Gastroesophageal sphincter (tissue), 4 donors: ENCODE results near the gene OTOS. TPM values are rescaled to one million over a fixed set of nuclear protein-coding genes. Genes with fewer than 3 reads are reported as not detected.

Source experiments
- ATAC-seq: fragments of 150-250 bp; one replicate; pipeline ENCODE4 v1.9.1; 2016; ENCODE audit warnings: mild to moderate bottlenecking, moderate library complexity
- H3K27ac ChIP-seq, 4 donors: fragments of 200-600 bp; sonication (generic) in 3 of 4; 1 replicate in 3 of 4; 2 replicates in 1 of 4; pipeline ENCODE4 v1.5.1; 2016 to 2019
- H3K27me3 ChIP-seq: fragments of 200-600 bp; sonication (generic); one replicate; pipeline ENCODE4 v1.5.1; 2019
- H3K36me3 ChIP-seq, 2 donors: fragments of 200-600 bp; sonication (generic); one replicate each; pipeline ENCODE4 v1.5.1; 2019; ENCODE audit warnings: control low read depth in 1 of 2
- H3K4me1 ChIP-seq, 3 donors: fragments of 200-600 bp; sonication (generic); 1 replicate in 2 of 3; 2 replicates in 1 of 3; pipeline ENCODE4 v1.5.1; 2016 to 2019; ENCODE audit warnings: control low read depth in 2 of 3
- H3K4me3 ChIP-seq, 2 donors: fragments of 200-600 bp; sonication (generic); one replicate each; pipeline ENCODE4 v1.5.1; 2019; ENCODE audit warnings: mild to moderate bottlenecking in 1 of 2, moderate library complexity in 1 of 2
- H3K9me3 ChIP-seq, 3 donors: fragments of 200-600 bp; sonication (generic); one replicate each; pipeline ENCODE4 v1.5.1; 2017 to 2019; ENCODE audit warnings: control low read depth in 2 of 3
- EP300 ChIP-seq: sonication (generic); formaldehyde crosslinking; IDR thresholded peaks from one replicate; pipeline ENCODE4 v1.6.1; 2017; ENCODE audit warnings: antibody characterized with exemption, mild to moderate bottlenecking
- POLR2A ChIP-seq, 2 donors: fragments of 450-650 bp; IDR thresholded peaks; one replicate each; pipeline ENCODE4 v1.6.1; 2017; ENCODE audit warnings: antibody characterized with exemption in 2 of 2, mild to moderate bottlenecking in 2 of 2, moderate library complexity in 1 of 2
- POLR2AphosphoS5 ChIP-seq: sonication (generic); formaldehyde crosslinking; IDR thresholded peaks from one replicate; pipeline ENCODE4 v1.6.1; 2017; ENCODE audit warnings: antibody characterized with exemption
- WGBS, 2 donors: methylation state at CpG; one replicate each; pipeline ENCODE4 v1.1.5; 2018; ENCODE audit warnings: low coverage in 1 of 2; 5-methylcytosine and 5-hydroxymethylcytosine counted together
- total RNA-seq, 4 donors: library from RNA; depleted of rRNA; stranded (reverse); fragments of >200 nt; gene quantifications; one replicate each; pipeline ENCODE4 v1.1.0, GENCODE V29; 2016
- TF ChIP-seq, protein P1 (sequence below), 4 experiments: fragments of 200-600 bp in 2 of 4; fragments of 450-650 bp in 2 of 4; sonication (generic) in 1 of 4; IDR thresholded peaks; one replicate each; pipeline ENCODE4 v1.5.1; 2017 to 2019; ENCODE audit warnings: antibody characterized with exemption in 4 of 4, mild to moderate bottlenecking in 2 of 4, moderate library complexity in 2 of 4

Gene OTOS
- total RNA-seq, 4 donors from 2014 or later: not detected

DNA sequence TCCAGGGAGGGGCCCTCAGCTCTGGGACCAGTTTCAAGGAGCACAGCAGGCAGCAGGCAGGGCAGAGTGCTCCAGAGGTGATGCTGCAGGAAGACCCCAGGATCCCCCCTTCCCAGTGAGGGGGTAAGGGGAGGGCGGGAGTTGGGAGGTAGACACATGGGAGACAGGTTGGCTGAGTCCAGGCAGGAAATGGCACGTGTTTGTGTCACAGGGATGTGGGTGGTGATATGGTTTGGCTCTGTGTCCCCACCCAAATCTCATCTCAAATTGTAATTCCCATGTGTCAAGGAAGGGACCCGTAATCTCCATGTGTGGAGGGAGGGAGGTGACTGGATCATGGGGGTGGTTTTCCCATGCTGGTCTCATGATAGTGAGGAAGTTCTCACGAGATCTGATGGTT, 25.2 kb upstream of the OTOS start:
- Histone ChIP-seq H3K36me3 (no peaks in the 10 kb centered on the region), H3K27ac (no peak overlapping the region), H3K27me3 (peaks cover 79% of the 10 kb centered on the region), H3K4me3 (no peak overlapping the region), H3K9me3 (no peaks in the 10 kb centered on the region), H3K4me1 (no peaks in the 10 kb centered on the region)
- TF ChIP-seq EP300 (no peak), POLR2AphosphoS5 (no peak), POLR2A (IDR thresholded peaks at IDR 0.05) (no peak)
- TF ChIP-seq, protein P1, sequence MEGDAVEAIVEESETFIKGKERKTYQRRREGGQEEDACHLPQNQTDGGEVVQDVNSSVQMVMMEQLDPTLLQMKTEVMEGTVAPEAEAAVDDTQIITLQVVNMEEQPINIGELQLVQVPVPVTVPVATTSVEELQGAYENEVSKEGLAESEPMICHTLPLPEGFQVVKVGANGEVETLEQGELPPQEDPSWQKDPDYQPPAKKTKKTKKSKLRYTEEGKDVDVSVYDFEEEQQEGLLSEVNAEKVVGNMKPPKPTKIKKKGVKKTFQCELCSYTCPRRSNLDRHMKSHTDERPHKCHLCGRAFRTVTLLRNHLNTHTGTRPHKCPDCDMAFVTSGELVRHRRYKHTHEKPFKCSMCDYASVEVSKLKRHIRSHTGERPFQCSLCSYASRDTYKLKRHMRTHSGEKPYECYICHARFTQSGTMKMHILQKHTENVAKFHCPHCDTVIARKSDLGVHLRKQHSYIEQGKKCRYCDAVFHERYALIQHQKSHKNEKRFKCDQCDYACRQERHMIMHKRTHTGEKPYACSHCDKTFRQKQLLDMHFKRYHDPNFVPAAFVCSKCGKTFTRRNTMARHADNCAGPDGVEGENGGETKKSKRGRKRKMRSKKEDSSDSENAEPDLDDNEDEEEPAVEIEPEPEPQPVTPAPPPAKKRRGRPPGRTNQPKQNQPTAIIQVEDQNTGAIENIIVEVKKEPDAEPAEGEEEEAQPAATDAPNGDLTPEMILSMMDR (IDR thresholded peaks at IDR 0.05): no peak
- ATAC-seq: no peak
- WGBS, 2 donors: 40% methylated on average over 4 of the region's 4 CpGs; no CpG with 5 or more reads in 1 of the 2 donors

DNA sequence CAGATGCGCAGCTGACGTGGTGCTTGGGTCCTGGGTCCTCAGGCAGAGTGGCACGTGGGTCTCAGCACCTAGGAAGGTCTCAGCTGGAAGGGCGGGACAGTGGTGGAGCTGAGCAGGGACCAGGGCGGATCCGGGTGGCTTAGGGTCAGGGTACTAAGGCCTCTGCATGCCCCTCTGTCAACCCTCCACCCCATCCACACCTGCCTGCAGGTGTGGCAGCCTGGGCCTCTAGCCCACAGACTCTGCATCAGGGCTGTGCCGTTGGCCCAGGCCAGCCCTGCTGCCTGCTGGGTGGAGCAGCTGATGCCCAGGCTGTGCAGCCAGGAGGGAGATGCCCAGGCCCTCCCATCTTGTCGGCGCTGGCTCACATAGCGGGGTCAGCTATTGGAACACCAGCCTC, 24.6 kb upstream of the OTOS start:
- no peak overlapping the region for H3K4me3 ChIP-seq
- no peaks in the 10 kb centered on the region for H3K36me3 ChIP-seq
- ATAC-seq: no peak
- H3K27ac ChIP-seq: no peak overlapping the region
- no peaks in the 10 kb centered on the region for H3K4me1 ChIP-seq
- H3K27me3 ChIP-seq: peaks cover 84% of the 10 kb centered on the region
- TF ChIP-seq POLR2A (IDR thresholded peaks at IDR 0.05) (no peak), EP300 (no peak)
- TF ChIP-seq, protein P1 (IDR thresholded peaks at IDR 0.05): no peak
- H3K9me3 ChIP-seq: no peaks in the 10 kb centered on the region
- 60% methylated on average over 1 of the region's 10 CpGs; no CpG with 5 or more reads in 1 of the 2 donors for WGBS, 2 donors

DNA sequence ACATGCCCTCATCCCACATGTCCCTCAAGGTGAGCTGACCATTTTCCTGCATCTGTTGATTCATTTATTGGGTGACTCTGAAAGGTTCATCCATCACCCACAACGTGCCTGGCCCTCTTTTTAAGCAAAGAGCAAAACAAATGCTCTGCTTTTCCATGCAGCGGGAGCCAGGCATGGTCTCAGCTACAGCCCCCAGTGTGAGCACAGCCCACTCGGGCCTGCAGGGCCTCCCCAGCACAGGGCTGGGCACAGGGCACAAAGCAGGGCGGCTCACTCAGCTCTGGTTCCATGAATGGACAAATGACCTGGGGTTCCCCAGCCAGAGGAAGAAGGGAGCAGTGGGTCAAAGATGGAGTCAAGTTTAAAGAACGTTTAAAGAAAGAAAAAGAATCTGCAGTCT, 24.1 kb upstream of the OTOS start:
- 17 to 29% methylated on average over 1 to 2 of the region's 5 CpGs for WGBS, 2 donors
- Histone ChIP-seq H3K27ac (no peak overlapping the region), H3K4me3 (no peak overlapping the region), H3K36me3 (no peaks in the 10 kb centered on the region), H3K9me3 (no peaks in the 10 kb centered on the region), H3K27me3 (peaks cover 84% of the 10 kb centered on the region), H3K4me1 (no peaks in the 10 kb centered on the region)
- ATAC-seq: no peak
- TF ChIP-seq, protein P1 (IDR thresholded peaks at IDR 0.05): no peak
- TF ChIP-seq EP300 (no peak), POLR2AphosphoS5 (no peak), POLR2A (IDR thresholded peaks at IDR 0.05) (no peak)

DNA sequence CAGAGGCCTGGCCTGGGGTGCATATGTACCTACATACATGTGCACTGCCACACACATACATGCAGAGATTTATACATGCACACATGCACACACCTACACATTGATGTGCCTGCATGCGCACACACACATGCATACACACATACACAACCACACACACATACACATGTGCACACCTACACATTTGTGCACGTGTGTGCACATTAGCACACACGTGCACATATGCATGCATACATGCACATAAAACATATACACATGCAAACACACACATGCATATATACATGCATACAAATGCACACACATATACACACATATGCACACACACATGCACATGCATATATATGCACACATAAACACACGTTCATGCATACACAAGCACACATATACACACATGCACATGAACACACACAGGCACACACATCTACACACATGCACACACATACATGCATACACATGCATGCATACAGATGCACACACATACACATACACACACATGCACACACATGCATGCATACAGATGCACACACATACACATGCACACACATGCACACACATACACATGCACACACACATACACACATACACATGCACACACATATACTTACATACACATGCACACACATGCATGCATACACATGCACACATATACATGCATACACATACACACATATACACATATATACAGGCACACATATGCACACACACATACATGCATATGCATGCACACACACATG, 23.6 kb upstream of the OTOS start:
- H3K4me1 ChIP-seq: no peaks in the 10 kb centered on the region
- no peak for ATAC-seq
- no peaks in the 10 kb centered on the region for H3K36me3 ChIP-seq
- no peak for TF ChIP-seq EP300
- TF ChIP-seq POLR2A (IDR thresholded peaks at IDR 0.05): no peak
- TF ChIP-seq, protein P1 (IDR thresholded peaks at IDR 0.05): no peak
- no peak for TF ChIP-seq POLR2AphosphoS5
- no peak overlapping the region for H3K27ac ChIP-seq
- H3K27me3 ChIP-seq: peaks cover 83% of the 10 kb centered on the region
- WGBS, 2 donors: 78 to 83% methylated on average over 4 of the region's 4 CpGs
- H3K4me3 ChIP-seq: no peak overlapping the region
- no peaks in the 10 kb centered on the region for H3K9me3 ChIP-seq
